Measurements from ENCODE around the gene HSPB7. TPM values are rescaled to one million over a fixed set of nuclear protein-coding genes. Genes with fewer than 3 reads are reported as not detected.

The HSPB7 gene
- total and polyA plus RNA-seq, 12 donors: 13.4 to 633 (median 85.1) TPM

DNA sequence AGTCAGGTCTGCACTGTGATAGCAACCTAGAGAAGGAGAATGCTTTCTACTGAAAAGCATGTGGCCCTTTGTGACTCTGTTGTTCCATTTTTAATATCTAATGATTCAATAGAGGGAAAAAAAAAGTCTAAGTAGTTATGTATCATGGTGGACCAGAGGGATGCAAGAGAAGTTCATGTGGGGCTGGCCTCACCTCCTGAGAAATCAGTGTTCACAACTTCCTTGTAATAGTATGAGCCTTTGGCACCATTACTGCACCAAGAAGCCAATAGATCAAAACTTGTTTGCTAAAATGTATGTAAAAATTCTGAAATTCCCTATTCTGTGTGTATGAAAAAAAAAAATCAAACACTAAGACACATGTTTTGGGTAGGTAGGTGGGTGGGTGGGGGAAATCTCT, 46.9 kb downstream of the HSPB7 start:
- intact Hi-C loops (cut with DNase I): no loop called here
- no peaks in the 10 kb centered on the region for H3K27me3 ChIP-seq
- H3K27ac ChIP-seq: no peak overlapping the region
- TF ChIP-seq POLR2A (IDR thresholded peaks at IDR 0.05): no peak
- TF ChIP-seq, protein P1, sequence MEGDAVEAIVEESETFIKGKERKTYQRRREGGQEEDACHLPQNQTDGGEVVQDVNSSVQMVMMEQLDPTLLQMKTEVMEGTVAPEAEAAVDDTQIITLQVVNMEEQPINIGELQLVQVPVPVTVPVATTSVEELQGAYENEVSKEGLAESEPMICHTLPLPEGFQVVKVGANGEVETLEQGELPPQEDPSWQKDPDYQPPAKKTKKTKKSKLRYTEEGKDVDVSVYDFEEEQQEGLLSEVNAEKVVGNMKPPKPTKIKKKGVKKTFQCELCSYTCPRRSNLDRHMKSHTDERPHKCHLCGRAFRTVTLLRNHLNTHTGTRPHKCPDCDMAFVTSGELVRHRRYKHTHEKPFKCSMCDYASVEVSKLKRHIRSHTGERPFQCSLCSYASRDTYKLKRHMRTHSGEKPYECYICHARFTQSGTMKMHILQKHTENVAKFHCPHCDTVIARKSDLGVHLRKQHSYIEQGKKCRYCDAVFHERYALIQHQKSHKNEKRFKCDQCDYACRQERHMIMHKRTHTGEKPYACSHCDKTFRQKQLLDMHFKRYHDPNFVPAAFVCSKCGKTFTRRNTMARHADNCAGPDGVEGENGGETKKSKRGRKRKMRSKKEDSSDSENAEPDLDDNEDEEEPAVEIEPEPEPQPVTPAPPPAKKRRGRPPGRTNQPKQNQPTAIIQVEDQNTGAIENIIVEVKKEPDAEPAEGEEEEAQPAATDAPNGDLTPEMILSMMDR (IDR thresholded peaks at IDR 0.05): no peak
- peaks cover 5 to 29% of the 10 kb centered on the region in 2 donors for H3K4me1 ChIP-seq (replicated peaks in 1 of 2)
- peaks cover 0 to 19% of the 10 kb centered on the region in 2 donors for H3K36me3 ChIP-seq (replicated peaks in 1 of 2)
- H3K9me3 ChIP-seq (replicated peaks in 1 of 3): no peaks in the 10 kb centered on the region
- H3K4me3 ChIP-seq: no peak overlapping the region
- DNase-seq: no peak

DNA sequence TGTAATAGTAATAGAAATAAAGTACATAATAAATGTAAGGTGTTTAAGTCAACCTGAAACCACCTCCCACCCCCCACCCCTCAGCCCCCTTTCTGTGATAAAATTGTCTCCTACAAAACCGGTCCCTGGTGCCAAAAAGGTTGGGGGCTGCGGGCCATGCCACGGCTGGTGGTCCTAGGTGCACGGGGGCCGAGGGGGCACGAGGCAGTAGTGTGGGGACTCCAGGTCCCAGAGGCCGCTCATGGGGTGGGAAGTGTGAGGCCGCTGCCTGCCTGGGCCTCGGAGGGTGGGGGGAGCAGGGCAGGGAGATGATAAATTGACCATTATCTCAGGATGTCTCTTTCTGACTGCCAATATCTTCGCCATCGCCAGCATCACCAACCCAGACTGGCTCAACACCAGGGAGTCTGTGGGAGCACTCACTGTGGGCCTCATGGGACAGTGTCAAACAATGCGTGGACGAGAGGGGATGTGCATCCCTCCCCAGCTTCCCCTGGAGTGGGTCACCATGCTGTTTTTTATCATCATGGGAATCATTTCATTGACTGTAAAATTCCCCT, 48.4 kb downstream of the HSPB7 start:
- DNase-seq: no peak
- 95 to 98% (median 98%) methylated on average over 11 to 13 of the region's 13 CpGs for WGBS, 4 donors
- Histone ChIP-seq H3K27me3 (no peaks in the 10 kb centered on the region), H3K36me3 (replicated peaks in 1 of 2) (peaks cover 0 to 19% of the 10 kb centered on the region in 2 donors), H3K4me3 (no peak overlapping the region), H3K4me1 (replicated peaks in 1 of 2) (peaks cover 0 to 28% of the 10 kb centered on the region in 2 donors), H3K9me3 (replicated peaks in 1 of 3) (no peaks in the 10 kb centered on the region), H3K27ac (no peak overlapping the region)
- TF ChIP-seq POLR2A (IDR thresholded peaks at IDR 0.05): no peak
- TF ChIP-seq, protein P1 (IDR thresholded peaks at IDR 0.05): no peak
- intact Hi-C loops (cut with DNase I): no loop called here

DNA sequence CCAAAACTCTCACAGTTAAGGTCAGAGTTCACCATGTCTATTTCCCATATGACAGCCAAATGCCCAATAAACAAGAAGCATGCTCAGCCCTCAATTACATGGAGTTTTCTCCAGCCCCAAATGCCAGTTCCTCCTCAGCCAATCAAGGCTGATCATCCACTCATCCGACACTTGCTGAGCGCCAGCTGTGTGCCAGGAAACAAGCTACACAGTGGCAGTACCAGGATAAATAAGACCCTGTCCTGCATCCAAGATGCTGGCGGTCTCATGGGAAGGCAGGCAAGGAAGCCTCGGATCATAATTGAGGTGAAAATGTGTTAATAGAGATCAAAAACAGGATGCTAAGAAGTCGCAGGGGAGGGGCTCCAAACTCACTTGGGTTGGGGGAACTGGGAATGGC, 49.7 kb downstream of the HSPB7 start:
- Histone ChIP-seq H3K36me3 (replicated peaks in 1 of 2) (peaks cover 0 to 19% of the 10 kb centered on the region in 2 donors), H3K9me3 (replicated peaks in 1 of 3) (no peaks in the 10 kb centered on the region), H3K4me1 (replicated peaks in 1 of 2) (peaks cover 3 to 40% of the 10 kb centered on the region in 2 donors), H3K27ac (no peak overlapping the region), H3K4me3 (no peak overlapping the region), H3K27me3 (no peaks in the 10 kb centered on the region)
- TF ChIP-seq, protein P1 (IDR thresholded peaks at IDR 0.05): no peak
- TF ChIP-seq POLR2A (IDR thresholded peaks at IDR 0.05): no peak
- no peak for DNase-seq
- intact Hi-C loops (cut with DNase I): no loop called here
- 90 to 93% (median 90%) methylated on average over 4 to 5 of the region's 5 CpGs for WGBS, 4 donors

DNA sequence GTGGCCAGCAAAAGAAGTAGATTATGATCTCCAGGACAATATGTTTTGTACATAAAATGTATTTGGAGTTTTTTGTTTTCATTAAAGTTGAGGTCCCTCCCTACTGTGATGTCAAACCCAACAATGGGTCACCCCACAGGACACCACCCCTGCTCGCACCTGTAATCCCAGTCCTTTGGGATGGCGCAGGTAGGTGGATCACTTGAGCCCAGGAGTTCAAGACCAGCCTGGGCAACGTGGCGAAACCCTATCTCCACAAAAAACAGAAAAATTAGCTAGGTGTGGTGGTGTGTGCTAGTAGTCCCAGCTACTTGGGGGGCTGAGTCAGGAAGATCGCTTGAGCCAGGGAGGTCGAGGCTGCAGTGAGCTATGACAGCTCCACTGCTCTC, 50.9 kb downstream of the HSPB7 start:
- TF ChIP-seq, protein P1 (IDR thresholded peaks at IDR 0.05): no peak
- no peak for TF ChIP-seq POLR2A (IDR thresholded peaks at IDR 0.05)
- Histone ChIP-seq H3K27me3 (no peaks in the 10 kb centered on the region), H3K27ac (no peak overlapping the region), H3K4me1 (replicated peaks in 1 of 2) (peaks cover 15 to 53% of the 10 kb centered on the region in 2 donors), H3K36me3 (replicated peaks in 1 of 2) (peaks cover 0 to 17% of the 10 kb centered on the region in 2 donors), H3K4me3 (no peak overlapping the region), H3K9me3 (replicated peaks in 1 of 3) (no peaks in the 10 kb centered on the region)
- 96 to 98% (median 97%) methylated on average over 5 to 6 of the region's 6 CpGs for WGBS, 4 donors
- DNase-seq: no peak
- intact Hi-C loops (cut with DNase I): no loop called here
